ENCODE data around the gene DACT2.

The DACT2 gene

DNA sequence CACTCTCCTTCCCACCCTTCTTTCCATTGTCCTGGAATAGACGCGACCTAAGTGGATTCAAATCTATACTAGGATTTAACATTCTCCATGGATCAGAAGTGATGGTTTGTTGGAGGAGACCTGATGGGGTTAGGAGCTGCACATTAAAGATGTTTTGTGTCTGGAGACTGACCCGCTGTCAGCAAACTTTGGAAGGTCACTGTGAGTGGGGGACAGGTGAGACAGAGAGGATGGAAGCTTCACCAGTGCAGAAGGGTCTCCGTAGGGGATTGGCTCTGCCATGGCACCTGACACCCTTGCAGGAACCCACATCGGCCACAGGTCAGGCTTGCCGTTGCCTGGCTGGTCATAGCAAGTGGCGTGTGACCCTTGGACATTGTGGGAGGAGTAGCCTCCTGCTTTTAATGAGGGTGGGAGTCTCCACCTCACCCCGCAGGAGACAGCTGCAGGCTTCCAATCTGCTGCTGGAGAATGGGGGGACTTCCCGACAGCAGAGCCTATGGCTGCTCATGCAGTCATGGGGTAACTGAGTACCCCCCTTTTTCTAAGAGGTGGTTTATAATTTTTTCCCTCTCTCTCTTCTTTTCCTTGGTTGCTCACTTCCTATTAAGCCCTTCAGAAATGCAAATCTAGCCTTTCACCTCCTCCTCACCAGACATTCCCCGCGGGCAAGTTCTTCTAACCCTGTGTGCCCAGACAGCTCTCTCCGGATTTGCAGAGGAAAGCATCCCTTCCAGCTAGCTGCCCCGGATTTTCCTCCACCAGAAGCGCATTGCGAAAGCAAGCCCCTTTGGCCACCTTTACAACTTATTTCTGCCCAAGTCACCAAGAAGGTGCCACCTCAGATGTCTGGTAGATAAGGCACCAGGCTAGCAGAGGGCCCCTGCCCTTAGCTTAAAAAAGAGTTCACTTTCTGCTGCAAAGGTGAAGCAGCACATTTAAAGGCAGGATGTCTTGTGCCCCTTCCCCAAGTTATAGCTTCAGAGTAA is 53.5 kb downstream of the DACT2 start:
- in situ Hi-C loops (cut with MboI; ENCODE audit: low sequenced_read_pairs) = no loop called here

DNA sequence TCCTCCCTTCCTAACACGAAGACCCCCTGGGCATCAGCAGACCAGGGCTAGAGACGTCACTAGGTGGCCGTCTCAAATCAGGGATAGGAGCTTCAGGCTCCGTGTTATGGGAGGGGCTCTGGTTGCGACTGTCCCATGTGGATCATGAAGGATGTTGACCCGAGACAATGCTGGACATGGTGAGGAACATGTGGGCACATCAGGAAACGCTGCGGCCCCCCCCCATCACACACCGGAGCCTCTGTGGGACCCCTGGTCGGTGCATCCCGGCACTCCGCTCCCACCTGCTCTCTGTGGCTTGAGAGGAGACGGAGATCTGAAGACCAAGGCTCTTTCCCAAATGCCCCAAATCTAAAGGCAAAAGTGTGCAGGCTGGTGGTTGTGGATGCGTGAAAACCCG is 54.2 kb downstream of the DACT2 start:
- in situ Hi-C loops (cut with MboI; ENCODE audit: low sequenced_read_pairs) = no loop called here

DNA sequence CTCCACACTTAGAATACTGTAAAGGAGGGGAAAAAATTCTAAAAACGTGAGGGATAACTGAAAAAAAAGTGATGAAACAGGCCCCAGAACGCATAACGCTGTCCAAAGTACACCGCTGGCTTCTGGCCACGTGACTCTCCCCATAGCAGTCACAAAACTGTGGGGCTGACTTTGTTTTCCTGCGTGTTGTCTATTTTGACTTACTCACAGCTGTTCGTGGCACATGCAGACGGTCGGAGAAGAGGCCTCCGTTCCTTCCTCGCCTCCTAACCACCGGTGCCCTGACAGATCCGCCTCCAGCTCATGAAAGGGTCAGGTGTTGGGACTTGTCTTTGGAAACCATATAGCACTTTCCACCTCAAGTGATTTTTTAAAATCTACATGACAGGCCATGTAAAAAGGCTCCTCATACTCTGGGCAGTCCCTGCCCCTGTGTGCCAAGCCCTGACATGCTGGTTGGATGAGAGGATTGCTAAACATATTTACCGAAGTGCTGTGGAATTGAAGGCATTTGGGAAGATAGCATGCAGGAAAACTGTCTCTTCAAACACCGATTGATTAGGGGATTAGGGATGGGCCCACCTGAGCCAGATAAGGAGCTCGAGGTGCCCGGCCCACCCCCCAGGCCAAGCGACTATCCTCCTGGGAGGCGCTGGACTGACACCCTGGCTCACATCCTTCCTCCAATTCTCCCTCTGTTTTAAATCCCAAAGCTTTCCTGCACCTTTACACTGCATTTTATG is 54.8 kb downstream of the DACT2 start:
- in situ Hi-C loops (cut with MboI; ENCODE audit: low sequenced_read_pairs) = no loop called here

DNA sequence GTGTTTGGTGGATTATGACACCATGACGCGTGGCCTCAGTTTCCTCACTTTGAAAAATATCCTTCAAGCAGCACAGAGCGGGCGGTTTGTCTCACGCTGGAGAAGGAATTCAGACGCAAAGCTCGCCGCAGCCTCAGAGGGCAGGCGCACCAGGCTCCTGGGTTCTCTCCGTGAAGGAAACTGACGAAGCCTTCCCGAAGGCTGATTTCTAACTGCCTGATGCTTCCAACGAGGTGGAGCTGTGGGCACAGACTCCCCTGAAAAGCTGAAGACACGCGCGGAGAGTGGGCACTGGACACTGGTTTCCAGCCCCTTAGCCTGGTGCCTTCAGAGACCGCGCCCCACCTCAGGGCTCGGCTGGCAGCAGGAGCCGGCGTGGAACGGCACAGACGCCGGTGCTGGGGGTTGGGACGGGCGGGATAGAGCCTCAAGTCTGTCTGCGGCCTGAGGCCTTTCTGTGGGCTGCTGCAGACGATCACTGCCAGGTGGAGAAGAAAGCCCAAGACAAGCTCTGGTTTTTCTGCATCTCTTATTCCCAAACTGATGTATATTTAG is 56.1 kb downstream of the DACT2 start:
- in situ Hi-C loops (cut with MboI; ENCODE audit: low sequenced_read_pairs) = no loop called here

DNA sequence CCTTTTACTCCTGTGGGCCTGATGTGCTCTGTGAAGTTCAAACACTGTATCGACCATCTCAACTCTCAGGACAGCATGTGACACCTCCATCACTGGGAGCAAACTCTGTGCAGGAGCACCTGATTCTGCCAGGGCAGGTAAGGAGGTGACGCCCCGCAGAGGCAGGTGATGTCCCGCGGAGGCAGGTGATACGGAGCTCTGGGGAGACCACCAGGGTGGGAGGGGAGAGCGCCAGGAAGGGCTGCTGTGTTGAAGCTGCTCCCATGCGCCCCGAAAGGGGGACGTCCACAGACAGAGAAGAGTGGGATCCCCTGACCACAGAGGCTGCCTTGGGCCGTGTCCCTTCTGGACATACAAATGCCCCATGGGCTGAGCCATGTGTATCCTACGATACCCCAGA is 58.3 kb downstream of the DACT2 start:
- in situ Hi-C loops (cut with MboI; ENCODE audit: low sequenced_read_pairs) = no loop called here

DNA sequence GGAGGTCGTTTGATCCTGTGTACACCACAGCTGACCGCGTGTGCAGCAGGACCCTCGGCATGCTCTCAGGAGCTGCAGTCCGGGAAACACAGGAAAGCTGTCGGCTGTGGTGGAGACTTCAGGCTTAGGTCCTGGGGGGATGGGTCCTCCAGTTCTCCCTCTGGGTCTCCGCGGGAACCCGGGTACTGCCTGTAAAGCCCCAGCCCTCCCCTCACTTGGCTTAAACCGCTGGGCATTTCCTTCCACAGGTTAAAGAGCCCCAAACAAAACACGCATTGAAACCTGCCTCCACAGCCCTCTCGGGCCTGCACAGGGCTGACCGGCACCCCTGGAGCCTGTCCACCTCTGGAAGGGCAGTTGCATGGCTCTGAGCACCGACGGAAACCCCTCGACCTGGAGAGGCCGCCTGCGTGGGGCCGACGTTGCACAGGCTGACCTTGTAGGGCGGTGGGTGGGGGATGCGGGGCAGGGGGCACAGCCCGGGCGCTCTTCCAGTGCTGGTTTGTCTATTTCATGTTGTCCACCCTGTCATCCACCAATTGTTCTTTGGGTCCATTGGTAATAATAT is 59.1 kb downstream of the DACT2 start:
- in situ Hi-C loops (cut with MboI; ENCODE audit: low sequenced_read_pairs) = no loop called here

DNA sequence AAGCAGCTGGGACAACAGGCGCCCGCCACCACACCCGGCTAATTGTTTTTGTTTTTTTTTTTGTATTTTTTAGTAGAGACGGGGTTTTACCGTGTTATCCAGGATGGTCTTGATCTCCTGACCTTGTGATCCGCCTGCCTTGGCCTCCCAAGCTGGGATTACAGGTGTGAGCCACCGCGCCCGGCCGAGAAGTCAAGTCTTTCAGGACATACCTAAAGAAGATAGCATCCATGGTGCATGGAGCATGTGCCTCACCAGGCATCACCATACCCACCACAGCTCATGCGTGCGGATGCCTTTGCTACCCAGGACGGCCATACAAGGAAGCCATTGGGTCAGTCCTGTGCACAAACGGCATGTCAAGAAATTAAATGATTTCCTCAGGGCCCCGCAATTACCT is 60.8 kb downstream of the DACT2 start:
- in situ Hi-C loops (cut with MboI; ENCODE audit: low sequenced_read_pairs) = no loop called here

DNA sequence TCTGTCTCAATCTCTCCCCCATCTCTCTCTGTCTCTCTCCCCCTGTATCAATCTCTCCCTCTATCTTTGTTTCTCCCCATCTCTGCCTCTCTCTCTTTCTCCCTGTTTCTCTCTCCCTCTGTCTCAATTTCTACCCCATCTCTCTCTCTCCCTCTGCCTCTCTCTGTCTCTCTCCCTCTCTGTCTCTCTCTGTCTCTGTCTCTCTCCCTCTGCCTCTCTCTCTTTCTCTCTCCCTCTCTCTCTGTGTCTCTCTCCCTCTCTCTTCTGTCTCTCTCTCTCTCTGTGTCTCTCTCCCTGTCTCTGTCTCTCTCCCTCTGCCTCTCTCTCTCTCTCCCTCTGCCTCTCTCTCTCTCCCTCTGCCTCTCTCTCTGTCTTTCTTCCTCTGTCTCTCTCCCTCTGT is 62.6 kb downstream of the DACT2 start:
- in situ Hi-C loops (cut with MboI; ENCODE audit: low sequenced_read_pairs) = no loop called here
